ENCODE measurements around the gene TRAPPC5. TPM values are rescaled to one million over a fixed set of nuclear protein-coding genes. Genes with fewer than 3 reads are reported as not detected.
A peak's percentile ranks its signal among the peaks of the same experiment; 100 is the strongest.

Gene TRAPPC5
- total RNA-seq, 2 experiments from 2014 or later, result 90.2 to 95.2 TPM

DNA sequence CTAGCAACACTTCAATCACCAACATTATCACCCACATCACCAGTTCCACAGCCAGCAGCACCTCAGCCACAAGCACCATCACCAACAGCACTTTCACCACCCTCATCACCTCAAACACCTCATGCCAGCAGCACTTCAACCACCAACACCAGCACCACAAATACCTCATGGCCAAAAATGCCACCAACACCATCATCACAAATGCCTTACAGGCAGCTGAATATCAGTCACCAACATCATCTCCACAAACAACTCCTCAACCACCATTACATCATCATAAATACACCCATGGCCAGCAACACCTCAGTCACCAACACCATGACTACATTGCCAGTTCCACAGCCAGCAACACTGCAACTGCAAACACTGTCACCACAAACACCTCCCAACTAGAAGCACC lies 10.9 kb downstream of the TRAPPC5 start:
- Mint-ChIP-seq H3K9me3 (ENCODE audit: low read depth) (no peaks in the 10 kb centered on the region), H3K27ac (no peak overlapping the region), H3K4me1 (no peaks in the 10 kb centered on the region), H3K36me3 (ENCODE audit: low read depth) (no peaks in the 10 kb centered on the region), H3K27me3 (peaks cover 3% of the 10 kb centered on the region), H3K4me3 (no peak overlapping the region)
- ChIA-PET POLR2A (no interaction called here), CTCF (interaction anchor here (1.0 kb wide), 1 partner anchor 10 kb away, joined by 3 read pairs; the partner anchor contains the start of gene TRAPPC5)
- intact Hi-C loops (cut with DNase I, micrococcal nuclease), result no loop called here
- ATAC-seq (peak; percentile 23), DNase-seq (no peak)

DNA sequence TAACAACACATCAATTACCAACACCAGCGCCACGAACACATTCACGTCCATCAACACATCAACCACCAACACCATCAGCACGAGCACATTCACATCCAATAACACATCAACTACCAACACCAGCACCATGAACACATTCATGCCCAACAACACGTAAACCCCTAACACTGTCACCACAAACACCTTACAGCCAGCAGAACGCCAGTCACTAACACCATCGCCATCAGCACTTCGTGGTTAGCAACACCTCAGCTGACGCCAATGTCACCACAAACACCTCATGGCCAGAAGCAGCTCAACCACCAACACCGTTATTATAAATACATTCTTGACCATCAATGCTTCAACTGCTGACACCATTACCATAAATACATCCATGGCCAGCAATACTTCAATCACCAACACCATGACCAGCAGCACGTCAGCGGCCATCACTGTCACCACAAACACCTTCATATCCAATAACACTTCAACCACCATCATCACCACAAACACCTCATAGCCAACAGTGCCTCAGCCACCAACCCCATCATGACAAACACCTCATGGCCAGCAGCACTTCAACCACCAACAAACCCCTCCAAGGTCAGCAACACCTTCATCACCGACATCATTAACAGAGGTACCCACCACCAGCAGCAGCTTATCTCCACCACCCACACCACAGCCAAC lies 11.9 kb downstream of the TRAPPC5 start:
- Mint-ChIP-seq H3K9me3 (ENCODE audit: low read depth) (no peaks in the 10 kb centered on the region), H3K27me3 (peaks cover 5% of the 10 kb centered on the region), H3K36me3 (ENCODE audit: low read depth) (no peaks in the 10 kb centered on the region), H3K27ac (no peak overlapping the region), H3K4me3 (no peak overlapping the region), H3K4me1 (no peaks in the 10 kb centered on the region)
- peak; percentile 55 for ATAC-seq
- ChIA-PET CTCF (no interaction called here), POLR2A (no interaction called here)
- intact Hi-C loops (cut with DNase I, micrococcal nuclease), result no loop called here
- DNase-seq, result no peak

DNA sequence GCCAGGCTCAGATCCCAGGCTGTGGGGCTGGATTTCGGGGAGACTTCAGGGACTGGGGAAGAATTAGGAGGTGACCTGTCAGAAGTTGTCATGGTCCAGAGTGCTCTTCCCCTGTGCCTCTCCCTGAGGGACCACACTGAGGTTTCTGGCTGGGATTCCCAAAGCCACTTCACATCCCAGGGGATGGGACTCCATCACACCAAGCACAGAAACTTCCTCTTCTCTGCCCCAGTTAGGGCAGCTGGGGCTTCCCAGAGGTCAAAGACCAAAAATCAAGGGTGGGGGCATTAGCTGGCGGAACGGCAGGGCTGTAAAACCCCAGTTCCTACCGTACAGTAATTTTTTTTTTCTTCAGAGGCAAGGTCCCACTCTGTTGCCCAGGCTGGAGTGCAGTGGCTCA lies 13.9 kb downstream of the TRAPPC5 start:
- ATAC-seq (no peak), DNase-seq (no peak)
- Mint-ChIP-seq H3K27ac (no peak overlapping the region), H3K9me3 (ENCODE audit: low read depth) (no peaks in the 10 kb centered on the region), H3K4me1 (peaks cover 8% of the 10 kb centered on the region), H3K36me3 (ENCODE audit: low read depth) (no peaks in the 10 kb centered on the region), H3K4me3 (no peak overlapping the region), H3K27me3 (peaks cover 13% of the 10 kb centered on the region)
- intact Hi-C loops (cut with DNase I, micrococcal nuclease), result no loop called here
- ChIA-PET CTCF (no interaction called here), POLR2A (no interaction called here)

DNA sequence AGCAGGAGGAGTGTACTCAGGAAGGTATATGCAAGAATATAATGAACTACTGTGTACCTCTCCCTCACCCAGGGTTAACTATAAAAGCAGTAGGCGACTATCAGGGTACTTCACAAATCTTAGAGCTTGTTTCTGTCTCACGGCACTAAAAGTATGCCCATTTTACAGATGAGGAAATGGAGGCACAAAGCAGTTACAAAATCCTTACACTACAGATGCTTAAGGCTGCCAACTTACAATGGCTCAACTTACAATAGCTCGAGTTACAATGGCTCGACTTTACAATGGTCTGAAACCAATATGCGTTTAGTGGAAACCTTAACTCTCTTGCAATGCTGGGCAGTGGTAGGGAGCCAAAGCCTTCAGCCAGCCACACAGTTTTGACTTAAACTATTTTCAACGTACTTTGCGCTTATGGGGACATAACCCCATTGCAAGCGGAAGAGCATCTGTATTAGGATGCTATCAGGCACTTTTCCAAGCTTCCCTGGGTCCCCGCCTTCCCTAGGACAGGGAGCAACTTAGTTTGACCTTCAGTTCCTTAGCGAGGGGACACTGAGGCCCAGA lies 17.2 kb downstream of the TRAPPC5 start:
- POLR2A ChIA-PET, result interaction anchor here (0.7 kb wide), 1 partner anchor 1016 kb away, joined by 4 read pairs; no protein-coding TSS in a partner anchor
- Mint-ChIP-seq H3K36me3 (ENCODE audit: low read depth) (no peaks in the 10 kb centered on the region), H3K27me3 (peaks cover 13% of the 10 kb centered on the region), H3K4me3 (no peak overlapping the region), H3K27ac (no peak overlapping the region), H3K9me3 (ENCODE audit: low read depth) (no peaks in the 10 kb centered on the region), H3K4me1 (peaks cover 15% of the 10 kb centered on the region)
- DNase-seq (no peak), ATAC-seq (no peak)
- intact Hi-C loops (cut with DNase I, micrococcal nuclease), result loop anchor here in 1 of 2 experiments (2.0 kb wide), 2 partner anchors 53 to 75 kb away; no protein-coding TSS in a partner anchor
- CTCF ChIA-PET, result interaction anchor here (0.6 to 2.6 kb wide), 7 partner anchors 14 to 171 kb away, joined by 3 to 9 read pairs (median 3); partner anchors contain the start of gene TRAPPC5

DNA sequence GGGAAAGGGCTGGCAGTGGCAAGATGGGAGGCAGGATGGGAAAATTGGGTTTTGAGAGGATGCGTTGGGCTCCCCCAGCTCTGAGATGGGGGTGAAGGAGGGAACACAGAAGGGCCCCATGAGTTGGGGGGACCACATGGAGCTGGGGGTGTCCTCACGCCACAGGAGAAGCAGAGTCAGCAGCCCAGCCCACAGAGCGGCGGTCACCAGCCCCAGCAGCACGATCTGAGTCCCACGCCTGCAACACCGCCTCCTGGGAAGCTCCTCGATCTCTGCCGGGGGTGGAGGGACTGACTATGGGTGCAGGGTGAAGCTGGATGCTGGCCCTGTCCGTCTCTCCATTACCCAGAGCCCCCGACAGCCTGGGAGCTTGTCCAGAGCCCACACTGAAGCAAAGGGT lies 17.9 kb downstream of the TRAPPC5 start:
- intact Hi-C loops (cut with DNase I, micrococcal nuclease), result loop anchor here in 1 of 2 experiments (2.0 kb wide), 2 partner anchors 52 to 74 kb away; no protein-coding TSS in a partner anchor
- ATAC-seq (no peak), DNase-seq (no peak)
- no peak overlapping the region for H3K27ac Mint-ChIP-seq
- peaks cover 18% of the 10 kb centered on the region for H3K4me1 Mint-ChIP-seq
- peaks cover 13% of the 10 kb centered on the region for H3K27me3 Mint-ChIP-seq
- H3K9me3 Mint-ChIP-seq (ENCODE audit: low read depth), result no peaks in the 10 kb centered on the region
- H3K4me3 Mint-ChIP-seq, result peak overlapping the region; percentile 46
- ChIA-PET POLR2A (no interaction called here), CTCF (interaction anchor here (0.6 to 2.6 kb wide), 9 partner anchors 10 to 694 kb away, joined by 3 to 9 read pairs (median 3); partner anchors contain the start of gene TRAPPC5)
- no peaks in the 10 kb centered on the region for H3K36me3 Mint-ChIP-seq (ENCODE audit: low read depth)

DNA sequence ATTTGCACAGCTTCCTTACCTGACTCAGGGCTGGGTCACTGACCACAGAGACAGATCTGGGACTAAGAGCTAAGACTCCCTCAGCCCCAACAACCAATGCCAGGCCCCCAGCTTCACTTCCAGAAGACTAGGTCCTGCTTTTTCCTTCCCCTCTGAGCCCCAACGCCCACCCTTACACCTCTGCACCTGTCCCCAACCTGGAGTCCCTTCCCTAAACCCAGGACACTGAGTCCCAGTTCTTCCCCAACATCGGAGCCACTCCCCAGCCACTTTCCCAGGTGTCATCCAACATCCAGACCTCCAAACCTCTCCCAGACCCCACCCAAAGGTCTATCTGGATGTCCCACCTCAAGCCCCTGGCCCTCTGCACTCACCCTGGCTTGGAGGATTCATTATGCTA lies 18.4 kb downstream of the TRAPPC5 start:
- CTCF ChIA-PET, result interaction anchor here (0.6 to 2.6 kb wide), 6 partner anchors 10 to 694 kb away, joined by 3 to 9 read pairs (median 4); partner anchors contain the start of gene TRAPPC5
- ATAC-seq (no peak), DNase-seq (no peak)
- no peaks in the 10 kb centered on the region for H3K9me3 Mint-ChIP-seq (ENCODE audit: low read depth)
- peaks cover 13% of the 10 kb centered on the region for H3K27me3 Mint-ChIP-seq
- H3K4me1 Mint-ChIP-seq, result peaks cover 22% of the 10 kb centered on the region
- intact Hi-C loops (cut with DNase I, micrococcal nuclease), result loop anchor here in 1 of 2 experiments (2.0 kb wide), 2 partner anchors 52 to 74 kb away; no protein-coding TSS in a partner anchor
- peak overlapping the region; percentile 46 for H3K4me3 Mint-ChIP-seq
- no peaks in the 10 kb centered on the region for H3K36me3 Mint-ChIP-seq (ENCODE audit: low read depth)
- H3K27ac Mint-ChIP-seq, result peak overlapping the region; percentile 39
- POLR2A ChIA-PET, result no interaction called here

DNA sequence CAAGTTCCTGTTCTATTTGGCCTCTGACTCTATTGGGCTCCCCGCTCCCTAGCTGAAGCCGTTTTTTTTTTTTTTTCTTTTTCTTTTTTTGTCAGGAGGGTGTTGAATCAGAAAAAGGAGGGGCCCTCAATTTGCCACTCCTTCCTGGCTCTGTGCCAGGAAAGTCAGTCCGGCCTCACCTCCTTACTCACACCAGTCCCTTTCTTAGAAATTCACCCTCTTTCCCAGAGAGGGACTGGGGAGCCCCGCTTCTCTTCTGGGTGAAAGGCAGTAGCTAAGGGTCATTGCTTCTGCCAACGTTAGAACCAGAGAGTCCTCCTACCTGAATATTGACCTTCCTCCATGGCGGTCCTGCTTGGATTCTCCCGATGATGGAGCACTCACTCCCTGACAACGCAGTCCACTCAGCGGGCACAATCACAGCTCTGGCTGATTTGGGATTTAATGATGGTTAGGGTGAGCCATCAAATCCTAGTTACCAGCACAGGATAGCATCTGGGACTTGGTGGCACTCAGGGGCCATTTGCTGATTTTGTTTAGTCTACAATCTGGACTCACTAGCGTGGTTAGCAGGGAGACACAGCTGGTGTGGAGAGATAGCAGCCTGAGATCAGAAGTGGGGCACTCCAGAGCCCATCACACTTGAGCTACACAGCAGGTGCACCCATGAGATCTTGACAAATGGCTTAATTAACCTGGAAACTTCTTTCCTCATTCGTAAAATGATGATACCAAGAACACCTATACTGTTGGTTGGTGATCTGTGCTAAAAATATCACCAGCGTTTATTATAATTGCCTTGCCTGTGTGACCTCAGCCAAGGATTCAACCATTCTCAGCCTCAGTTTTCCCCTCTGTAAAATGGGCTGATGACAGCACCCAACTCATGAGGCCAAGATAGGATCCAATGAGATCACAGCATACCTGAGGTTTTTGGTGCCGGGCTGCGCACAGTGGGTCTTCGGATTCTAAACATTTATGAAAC lies 19.1 kb downstream of the TRAPPC5 start:
- ATAC-seq (peak; percentile 78), DNase-seq (peak; percentile 80)
- H3K27ac Mint-ChIP-seq, result peak overlapping the region; percentile 39
- no peaks in the 10 kb centered on the region for H3K36me3 Mint-ChIP-seq (ENCODE audit: low read depth)
- peaks cover 13% of the 10 kb centered on the region for H3K27me3 Mint-ChIP-seq
- H3K4me3 Mint-ChIP-seq, result peak overlapping the region; percentile 46
- no peaks in the 10 kb centered on the region for H3K9me3 Mint-ChIP-seq (ENCODE audit: low read depth)
- POLR2A ChIA-PET, result no interaction called here
- intact Hi-C loops (cut with DNase I, micrococcal nuclease), result loop anchor here (2.0 to 5.0 kb wide), 3 partner anchors 38 to 73 kb away; no protein-coding TSS in a partner anchor
- CTCF ChIA-PET, result interaction anchor here (0.6 to 1.5 kb wide), 4 partner anchors 19 to 132 kb away, joined by 3 to 4 read pairs (median 4); partner anchors contain the start of gene TRAPPC5
- H3K4me1 Mint-ChIP-seq, result peaks cover 23% of the 10 kb centered on the region

DNA sequence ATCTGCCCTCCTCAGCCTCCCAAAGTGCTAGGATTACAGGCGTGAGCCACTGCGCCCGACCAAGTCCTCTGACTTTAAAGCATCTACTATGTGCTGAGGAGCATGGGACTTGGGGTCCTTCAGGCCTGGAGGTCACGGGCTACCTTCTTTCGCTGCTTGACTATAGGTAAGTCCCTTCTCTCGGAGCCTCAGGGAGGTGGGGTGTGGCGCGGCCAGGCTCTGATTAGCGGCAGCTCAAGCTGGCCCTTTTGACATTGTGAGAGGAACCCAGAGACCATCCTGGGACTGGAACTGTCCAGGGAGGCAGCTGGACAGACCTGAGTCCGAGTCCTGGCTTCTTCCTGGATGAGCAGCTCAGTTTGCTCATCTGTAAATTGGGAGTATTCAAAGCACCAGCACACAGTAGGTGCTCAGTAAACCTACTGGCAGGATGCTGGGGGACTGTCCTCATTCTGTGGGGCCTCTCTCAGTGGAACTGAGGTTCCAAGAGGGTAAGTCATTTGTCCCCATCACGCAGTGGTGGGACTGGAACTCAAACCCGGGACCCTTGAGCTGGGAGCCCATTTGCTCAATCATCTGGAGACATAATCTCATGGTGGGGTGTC lies 20.5 kb downstream of the TRAPPC5 start:
- no peak for DNase-seq
- H3K27ac Mint-ChIP-seq, result no peak overlapping the region
- peaks cover 11% of the 10 kb centered on the region for H3K27me3 Mint-ChIP-seq
- ATAC-seq, result no peak
- H3K9me3 Mint-ChIP-seq (ENCODE audit: low read depth), result no peaks in the 10 kb centered on the region
- ChIA-PET POLR2A (no interaction called here), CTCF (interaction anchor here (0.6 to 1.5 kb wide), 3 partner anchors 133 to 281 kb away, joined by 3 to 4 read pairs (median 3); partner anchors contain the start of gene TIMM44)
- no peaks in the 10 kb centered on the region for H3K36me3 Mint-ChIP-seq (ENCODE audit: low read depth)
- intact Hi-C loops (cut with DNase I, micrococcal nuclease), result loop anchor here in 1 of 2 experiments (5.0 kb wide), 1 partner anchor 36 kb away; no protein-coding TSS in a partner anchor
- H3K4me1 Mint-ChIP-seq, result peaks cover 37% of the 10 kb centered on the region
- H3K4me3 Mint-ChIP-seq, result no peak overlapping the region

DNA sequence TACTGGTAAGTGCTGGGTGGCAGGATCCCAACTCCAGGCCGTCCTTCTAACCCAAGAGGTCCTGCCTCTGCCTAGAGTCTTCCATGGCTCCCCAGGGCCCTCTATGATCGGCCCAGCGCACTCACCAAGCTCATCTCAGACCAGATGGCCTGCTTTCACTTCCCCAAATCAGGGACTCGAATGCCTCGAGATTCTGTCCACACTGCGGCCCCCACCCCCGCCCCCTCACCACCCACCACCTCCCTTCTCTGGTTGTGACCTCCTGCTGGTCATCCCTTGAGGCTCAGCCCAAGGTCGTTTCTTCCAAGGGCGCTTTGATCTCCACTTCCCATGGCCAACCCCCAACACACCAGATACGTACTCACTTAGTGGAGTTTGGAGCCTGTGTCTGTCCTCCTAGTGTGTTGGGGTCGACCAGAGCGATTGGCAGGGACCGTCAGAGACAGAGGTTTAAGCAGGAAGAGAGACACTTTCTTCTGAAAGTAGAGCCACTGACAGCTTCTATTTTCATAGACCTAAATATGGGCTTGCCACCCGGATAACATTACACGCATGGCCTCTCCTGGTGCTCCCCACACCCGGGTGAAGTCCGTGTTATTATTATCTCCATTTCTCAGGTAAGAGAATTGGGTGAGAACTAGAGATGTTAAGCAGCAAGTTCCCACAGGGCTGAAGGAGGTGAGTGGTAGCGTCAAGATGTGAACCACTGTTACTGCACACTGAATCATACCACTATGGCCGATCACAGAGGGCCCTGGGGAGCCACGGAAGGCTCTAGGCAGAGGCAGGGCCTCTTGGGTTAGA lies 21.2 kb downstream of the TRAPPC5 start, which contains the start of gene FCER2:
Gene FCER2 (minus strand): TSS at position 478 of the 804 bp plus-strand sequence. CDS start 2,371 bp downstream, outside the sequence.
- Mint-ChIP-seq H3K27me3 (peaks cover 8% of the 10 kb centered on the region), H3K4me1 (peaks cover 44% of the 10 kb centered on the region), H3K9me3 (ENCODE audit: low read depth) (no peaks in the 10 kb centered on the region), H3K27ac (peak within 1 kb of the TSS; percentile 38), H3K36me3 (ENCODE audit: low read depth) (no peaks in the 10 kb centered on the region), H3K4me3 (no peak within 1 kb of the TSS)
- intact Hi-C loops (cut with DNase I, micrococcal nuclease), result loop anchor here in 1 of 2 experiments (5.0 kb wide), 1 partner anchor 35 kb away; no protein-coding TSS in a partner anchor
- ATAC-seq (no peak), DNase-seq (no peak)
- ChIA-PET POLR2A (no interaction called here), CTCF (interaction anchor here (0.6 kb wide), 2 partner anchors 242 to 281 kb away, joined by 3 read pairs; partner anchors contain the start of gene TIMM44)

DNA sequence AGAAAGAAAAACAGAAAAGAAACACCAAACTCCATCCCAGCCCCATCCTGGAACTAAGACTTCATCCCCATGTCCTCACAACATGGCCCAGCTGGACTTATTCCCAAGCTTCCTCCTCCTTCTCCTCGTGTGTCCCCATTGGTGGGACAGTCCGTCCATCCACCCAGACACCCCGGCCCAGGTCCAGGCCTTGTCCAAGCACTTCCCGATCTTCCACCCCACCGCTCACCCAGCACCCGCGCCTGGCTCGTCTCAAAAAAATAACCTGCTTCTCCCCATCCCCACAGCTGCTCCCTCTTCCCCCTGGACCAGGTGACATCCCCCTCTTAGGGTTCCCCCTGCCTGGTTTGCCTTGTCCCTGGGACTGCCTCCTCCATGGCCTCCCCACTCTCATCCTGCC lies 22.7 kb downstream of the TRAPPC5 start:
- ChIA-PET CTCF (no interaction called here), POLR2A (no interaction called here)
- no peak for ATAC-seq
- H3K27me3 Mint-ChIP-seq, result peaks cover 5% of the 10 kb centered on the region
- H3K9me3 Mint-ChIP-seq (ENCODE audit: low read depth), result no peaks in the 10 kb centered on the region
- peaks cover 50% of the 10 kb centered on the region for H3K4me1 Mint-ChIP-seq
- H3K27ac Mint-ChIP-seq, result no peak overlapping the region
- no peaks in the 10 kb centered on the region for H3K36me3 Mint-ChIP-seq (ENCODE audit: low read depth)
- intact Hi-C loops (cut with DNase I, micrococcal nuclease), result loop anchor here in 1 of 2 experiments (5.0 kb wide), 1 partner anchor 34 kb away; no protein-coding TSS in a partner anchor
- no peak for DNase-seq
- no peak overlapping the region for H3K4me3 Mint-ChIP-seq

Measured in activated CD4-positive, alpha-beta T cell treated with anti-CD3 and anti-CD28 coated beads for 36 hours (primary cell).